Endometrium (tissue), 2 donors: Measurements from ENCODE around the gene CABLES2.

Experiments used
- FAIRE-seq: peaks from 2 replicates; lab custom pipeline; 2012; peaks lifted over from hg19 to GRCh38; lab: Jason Lieb, UNC
- donor health status: control.
- donor health status: control.

The CABLES2 gene

DNA sequence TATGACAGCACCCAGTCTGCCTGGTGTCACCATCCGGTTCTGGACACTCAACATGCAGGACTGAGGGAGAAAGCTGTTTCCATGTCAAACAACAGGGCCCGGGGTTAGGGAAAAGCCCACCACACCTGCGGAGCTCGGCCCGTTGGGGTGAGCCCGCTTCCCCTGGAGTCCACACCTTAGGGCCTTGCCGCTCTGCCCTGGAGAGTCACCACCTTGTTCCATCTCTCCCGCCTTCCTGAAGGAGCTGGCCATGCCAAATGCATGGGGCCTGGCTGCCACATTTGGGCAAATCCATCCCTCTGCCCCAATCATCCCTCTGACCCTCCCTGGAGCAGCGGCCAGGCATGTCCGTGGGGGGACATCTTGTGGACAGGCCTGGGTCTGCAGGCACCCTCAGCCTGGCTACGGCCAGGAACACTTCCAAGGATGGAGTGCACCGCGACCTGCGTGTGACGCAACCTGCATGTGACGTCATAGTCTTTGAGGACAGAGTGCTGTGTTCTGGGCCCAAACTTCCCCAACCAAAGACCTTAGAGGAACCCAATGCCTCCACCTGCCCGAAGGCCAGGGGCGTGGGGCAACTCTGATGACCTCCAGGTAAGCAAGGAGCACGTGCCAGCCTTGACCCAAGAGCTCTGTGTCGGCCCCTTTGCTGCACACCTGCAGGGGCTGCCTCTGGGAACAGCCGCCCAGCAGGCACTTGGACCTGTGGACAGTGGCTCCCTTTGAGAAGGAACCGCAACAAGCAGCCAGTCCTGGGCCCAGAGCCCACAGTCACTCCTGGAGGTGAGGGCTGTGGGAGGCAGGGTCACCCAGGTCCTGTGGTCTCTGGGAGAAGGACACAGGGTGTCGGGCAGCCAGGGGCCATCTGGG lies 1.7 kb downstream of the CABLES2 start:
- no peak for FAIRE-seq

DNA sequence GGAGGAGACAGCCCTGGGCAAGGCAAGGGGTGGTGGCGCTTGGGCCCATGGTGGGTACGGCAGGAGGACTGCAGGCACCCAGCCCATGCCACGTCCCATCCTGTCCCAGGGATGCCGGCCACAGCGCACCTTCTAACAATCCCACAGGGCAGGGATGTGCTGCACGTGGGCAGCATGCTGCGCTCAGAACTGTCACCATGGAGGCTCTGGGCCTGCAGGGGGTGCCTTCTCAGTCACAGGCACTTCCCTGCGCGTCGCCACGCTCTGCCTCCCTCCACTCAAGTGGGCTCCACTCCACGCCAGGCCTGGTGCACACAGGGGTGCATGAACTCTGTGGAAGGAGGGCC lies 2.4 kb downstream of the CABLES2 start:
- no peak for FAIRE-seq

DNA sequence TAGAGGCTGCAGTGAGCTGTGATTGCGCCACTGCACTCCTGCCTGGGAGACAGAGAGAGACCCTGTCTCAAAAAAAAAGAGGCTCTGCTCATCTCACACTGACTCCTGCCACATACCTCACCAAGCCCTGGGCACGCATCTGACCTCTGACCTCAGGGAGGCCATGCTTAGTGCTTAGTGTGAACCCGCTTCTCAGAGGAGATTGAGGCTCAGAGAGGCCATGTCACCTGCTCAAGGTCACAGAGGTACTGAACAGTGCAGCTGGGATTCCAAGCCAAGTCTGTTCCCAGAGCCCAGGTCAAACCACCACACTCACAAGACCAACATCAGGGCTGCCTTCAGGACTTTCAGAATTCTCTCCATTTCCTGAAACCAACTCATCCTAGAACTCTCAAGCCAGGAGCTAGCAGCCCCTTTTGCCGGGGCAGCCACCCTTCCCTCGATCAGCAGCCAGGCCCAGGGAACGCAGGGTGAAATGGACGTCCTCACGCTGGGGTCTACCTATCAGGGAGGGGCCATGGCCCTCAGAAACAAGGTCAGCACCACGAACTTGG lies 2.9 kb downstream of the CABLES2 start:
- no peak for FAIRE-seq

DNA sequence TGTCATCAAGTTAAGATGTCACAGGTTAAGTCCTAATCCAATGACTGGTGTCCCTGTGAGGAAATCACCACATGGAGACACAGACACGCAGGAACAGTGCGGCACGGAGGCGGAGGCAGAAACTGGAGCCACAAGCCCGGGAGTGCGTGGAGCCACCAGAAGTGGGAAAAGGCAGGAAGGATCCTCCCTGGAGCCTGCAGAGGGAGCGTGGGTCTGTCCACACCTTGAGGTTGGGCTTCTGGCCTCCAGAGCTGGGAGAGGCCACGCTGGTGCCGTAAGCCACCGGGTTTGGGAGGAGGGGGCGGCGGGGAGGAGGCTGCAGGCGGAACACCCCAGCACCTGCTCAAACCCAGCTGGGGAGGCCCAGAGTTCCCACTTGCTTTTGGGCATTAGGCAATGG lies 3.8 kb downstream of the CABLES2 start:
- no peak for FAIRE-seq

DNA sequence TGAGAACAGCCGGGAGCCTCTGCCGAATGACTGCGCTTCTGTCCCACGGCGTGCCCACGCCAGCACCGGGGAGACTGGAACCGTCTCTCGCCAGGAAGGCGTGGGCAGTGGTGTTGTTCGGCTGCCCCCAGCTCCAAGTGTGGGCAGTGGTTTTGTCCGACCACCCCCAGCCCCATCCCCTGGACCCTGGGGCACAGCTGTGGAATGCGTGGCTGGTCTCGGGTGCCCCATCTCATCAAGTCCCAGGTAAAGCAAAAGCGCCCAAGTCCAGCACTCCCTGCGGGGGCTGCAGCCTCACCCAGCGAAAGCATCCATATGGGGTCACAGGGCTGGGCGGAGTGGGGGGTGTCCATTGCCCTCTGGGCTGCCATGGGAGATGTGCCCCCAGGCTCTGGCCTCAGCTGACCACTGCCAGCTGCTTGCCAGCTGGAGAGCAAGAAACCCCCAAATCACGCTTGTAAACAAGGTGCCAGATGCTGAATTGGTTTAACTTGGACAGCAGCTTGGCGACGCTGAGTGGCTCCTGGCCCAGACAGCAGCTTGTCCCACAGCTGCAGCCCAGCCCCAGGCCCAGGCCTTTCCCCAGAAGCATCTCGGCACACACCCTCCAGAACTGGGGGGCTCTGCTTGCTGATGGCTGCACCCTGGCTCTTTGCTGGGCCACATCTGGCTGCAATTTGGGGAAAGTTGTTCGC lies 4.5 kb downstream of the CABLES2 start:
- FAIRE-seq, result no peak

DNA sequence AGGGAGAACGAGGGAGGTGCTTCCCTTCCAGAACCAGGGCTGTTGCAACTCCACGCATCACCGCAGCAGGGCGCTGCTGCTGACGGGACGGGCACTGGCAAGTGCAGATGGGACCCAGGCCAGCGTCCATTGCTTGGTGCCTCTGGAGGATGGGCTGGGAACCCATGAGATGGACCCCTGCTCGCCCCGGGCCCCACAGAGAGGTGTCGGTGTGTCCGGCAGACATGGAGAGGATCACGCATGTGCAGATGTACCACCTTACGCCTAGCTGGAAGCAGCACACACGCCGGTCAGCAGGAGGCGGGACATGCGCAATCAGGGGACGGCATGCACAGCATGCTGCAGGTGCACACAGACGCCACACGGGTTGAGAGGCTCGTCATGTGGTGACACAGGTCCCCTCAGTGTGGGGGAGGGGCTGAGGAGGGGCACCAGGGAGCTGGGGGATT lies 5.7 kb downstream of the CABLES2 start:
- FAIRE-seq, result no peak

DNA sequence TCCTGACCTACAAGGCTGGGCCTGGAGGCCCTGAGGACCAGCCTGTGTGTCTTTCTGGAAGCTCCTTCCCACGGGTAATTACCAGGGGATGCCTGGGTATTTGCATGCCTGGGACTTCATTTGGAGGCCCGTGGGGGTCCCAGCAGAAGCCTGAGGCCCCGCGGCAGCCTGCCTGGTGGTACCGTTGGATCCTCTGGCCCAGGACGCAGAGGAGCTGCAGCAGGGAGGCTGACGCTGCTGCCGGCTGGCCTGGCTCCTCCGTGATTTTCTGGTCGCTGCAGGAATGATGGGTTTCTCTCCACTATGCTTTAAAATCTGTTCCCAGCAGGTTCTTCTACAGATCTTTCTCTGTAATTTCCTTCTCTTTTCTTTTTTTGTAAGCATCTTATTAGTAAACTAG lies 6.5 kb downstream of the CABLES2 start:
- no peak for FAIRE-seq

DNA sequence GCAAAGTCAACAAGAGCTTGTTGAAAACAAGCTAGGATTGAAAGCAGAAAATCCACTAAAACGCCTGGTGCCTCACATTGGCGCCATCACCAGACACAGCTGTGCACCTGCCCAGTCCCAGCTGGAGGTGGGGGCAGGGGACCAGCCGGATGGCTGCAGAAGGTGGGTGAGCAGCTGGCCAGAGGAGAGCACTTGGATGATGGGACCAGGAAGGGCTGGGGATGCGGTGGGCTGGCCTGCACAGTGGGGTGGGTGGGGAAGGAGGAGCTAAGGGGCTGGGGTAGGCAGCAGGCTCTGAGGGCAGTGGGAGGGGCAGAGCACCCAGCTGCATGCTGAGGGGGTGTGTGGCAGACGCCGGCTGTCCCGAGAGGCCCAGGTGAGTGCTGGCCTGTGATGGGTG lies 7.1 kb downstream of the CABLES2 start:
- FAIRE-seq, result no peak

DNA sequence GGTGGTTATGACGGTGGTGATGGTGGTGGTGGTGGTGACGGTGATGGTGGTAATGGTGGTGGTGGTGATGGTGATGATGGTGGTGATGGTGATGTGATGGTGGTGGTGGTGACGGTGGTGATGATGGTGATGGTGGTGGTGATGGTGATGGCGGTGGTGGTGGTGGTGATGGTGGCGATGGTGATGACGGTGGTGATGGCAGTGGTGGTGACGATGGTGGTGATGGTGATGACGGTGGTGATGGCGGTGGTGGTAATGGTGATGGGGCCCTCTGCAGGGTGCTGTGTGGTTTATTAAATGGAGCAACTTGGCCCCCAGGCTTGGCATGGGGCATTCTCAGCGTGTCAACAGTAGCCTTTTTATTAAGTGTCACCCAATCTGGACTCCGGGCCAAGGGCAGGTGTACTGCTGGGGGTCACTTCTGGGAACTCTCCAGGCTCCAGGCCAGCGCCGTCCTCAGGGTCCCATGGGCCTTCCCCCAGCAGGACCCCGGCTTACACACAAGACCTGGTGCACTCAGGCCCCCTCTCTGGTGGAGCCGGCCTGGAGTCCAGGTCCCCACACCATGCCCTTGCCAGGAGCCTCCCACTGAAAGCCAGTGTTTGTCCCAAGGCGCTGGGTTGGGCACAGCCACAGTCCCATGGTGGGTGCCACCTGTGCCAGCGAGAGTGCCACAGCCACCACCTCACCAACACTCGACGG lies 8.8 kb downstream of the CABLES2 start:
- FAIRE-seq, result no peak

DNA sequence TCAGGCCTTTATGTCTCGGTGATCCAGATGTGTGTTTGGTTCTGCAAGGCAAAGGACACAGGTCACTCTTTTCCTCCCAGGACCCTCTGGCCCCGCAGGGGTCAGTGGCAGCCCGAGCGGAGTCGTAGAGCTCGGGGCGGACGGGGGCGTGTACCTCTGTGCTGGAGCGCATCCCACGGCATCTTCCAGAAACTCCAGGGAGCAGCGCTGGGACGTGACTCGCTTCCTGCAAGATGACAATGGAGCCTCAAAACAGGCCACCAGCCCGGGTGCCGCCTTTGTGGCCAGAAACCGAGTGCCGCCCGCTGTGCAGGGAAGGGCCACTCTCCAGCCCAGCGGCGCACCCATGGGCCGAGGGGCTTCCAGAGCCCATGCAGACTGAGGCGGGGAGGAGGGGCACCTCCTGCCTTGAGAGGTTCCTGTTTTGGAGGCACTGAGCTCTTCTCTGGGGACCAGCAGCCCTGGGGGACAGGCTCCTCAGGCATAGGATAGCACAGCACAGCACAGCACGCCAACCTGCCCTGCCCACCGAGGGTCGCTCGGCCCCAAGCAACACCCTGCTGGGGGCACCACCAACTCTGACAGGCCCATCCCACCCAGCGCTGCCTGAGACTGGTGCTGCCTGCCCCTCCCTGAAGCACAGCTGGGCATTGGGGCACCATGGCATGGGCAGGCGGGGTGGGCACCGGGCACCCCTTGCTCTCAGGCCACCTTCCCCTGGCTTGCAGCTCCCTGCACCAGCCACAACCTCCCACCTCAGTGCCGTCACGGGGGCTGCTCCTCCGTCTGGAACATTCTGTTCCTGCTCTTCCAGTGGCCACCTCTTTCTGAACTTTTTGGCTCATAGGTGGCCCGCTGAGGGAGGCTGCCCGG lies 10.5 kb downstream of the CABLES2 start:
- no peak for FAIRE-seq

DNA sequence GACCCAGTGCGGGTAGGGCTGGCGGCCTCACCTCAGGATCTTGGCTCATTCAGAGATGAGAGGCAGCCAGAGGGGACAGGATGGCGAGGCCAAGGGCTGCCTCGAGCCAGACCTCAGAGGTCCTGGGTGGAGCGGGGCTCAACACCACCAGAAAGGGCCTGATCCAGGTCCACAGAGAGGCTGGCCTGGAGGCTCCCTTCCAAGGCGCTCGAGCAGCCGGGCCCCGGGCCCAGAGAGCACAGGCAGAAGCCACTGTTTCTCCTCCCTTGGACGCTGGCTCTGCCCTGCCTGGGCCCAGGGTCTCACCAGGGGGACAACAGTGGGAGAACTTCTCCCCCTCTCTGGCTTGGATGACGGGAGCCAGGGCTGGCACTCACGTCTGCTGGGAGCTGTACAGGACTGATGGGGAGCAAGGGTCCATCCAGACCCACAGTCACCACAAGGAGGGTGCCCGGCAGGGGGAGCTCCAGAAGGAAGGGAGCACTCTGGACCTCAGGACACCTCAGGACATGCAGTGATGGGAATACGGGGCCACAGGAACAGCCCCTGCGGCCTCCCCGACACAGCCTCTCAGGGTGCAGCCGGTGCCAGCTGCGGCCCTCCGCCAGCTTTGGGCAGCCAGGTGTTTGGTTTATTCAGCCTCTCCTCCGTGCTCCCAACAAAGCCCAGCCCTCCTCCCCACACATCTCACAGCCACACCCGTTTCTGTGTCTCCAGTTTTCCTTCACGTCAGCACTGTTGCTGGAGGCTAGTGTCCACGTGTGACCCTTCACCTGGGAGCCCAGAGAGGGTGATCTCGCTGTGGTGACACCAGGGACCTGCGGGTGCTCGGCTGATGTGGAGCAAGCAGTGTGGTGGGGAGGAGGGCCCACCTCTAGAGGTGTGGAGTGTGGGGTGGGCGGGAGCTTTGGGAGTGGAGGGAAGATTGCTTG lies 11.5 kb downstream of the CABLES2 start:
- no peak for FAIRE-seq

DNA sequence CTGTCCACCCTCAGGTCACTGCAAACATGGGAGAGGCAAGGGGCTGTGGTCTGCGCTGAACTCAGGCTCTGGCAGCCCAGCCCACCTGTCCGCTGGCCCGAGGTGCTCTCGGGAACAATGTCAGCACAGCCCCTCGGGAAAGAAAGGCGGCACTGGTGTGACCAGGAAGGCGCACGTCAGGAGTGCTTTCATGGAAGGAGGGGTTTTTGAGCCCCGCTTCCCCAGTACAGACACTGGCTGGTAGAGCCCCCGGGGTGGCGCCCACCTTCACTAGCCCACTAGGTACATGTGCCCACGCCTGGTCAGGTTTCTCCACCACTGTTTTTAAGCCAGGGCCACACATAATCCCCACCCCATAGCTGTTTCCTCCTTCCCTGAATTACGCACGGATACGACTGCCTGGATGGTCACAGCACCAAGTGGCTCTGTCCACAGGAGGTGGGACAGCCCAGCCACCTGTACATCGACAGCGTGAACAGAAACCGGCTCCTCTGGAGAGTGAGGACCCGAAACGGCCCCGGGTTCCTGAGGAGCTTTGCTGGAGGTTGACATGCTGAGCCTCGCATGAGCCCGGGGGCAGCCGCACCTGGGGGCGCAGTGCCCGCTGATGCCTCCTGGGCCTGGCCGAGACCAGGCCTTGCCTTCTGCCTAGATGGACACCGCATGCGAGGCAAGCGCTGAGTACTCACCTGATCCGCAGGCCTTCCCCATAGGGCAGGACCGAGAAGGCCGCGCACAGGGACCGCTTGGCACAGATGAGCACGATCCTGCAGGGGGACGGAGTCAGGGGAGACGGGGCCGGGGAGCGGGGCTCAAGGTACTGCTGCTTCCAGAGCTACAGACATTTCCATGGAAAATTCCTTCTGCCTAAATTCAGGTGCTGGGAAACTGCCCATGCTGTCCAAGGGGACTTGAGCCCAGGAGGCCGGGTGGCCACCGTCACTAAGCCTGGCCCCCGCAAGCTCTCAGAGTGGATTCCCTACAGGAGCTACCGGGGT lies 12.5 kb downstream of the CABLES2 start:
- no peak for FAIRE-seq

DNA sequence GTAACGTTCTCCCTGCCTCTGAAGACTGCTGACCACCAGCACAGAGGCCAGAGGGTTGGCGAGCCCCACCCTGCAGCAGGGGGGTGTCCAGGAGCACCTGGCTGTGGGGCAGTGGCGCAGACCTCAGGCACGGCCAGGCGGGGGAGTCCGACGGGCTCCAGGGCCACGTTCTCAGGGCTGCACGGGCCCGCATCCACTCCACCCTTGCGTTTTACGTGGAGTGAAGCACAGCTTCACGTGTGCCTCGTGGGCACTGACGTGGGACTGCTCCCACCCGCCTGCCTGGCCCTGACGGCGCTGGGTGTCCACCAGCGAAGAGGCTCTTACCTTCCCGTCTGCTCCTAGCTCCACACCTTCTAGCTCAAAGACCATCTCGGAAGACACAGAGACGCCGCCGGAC lies 13.3 kb downstream of the CABLES2 start:
- no peak for FAIRE-seq

DNA sequence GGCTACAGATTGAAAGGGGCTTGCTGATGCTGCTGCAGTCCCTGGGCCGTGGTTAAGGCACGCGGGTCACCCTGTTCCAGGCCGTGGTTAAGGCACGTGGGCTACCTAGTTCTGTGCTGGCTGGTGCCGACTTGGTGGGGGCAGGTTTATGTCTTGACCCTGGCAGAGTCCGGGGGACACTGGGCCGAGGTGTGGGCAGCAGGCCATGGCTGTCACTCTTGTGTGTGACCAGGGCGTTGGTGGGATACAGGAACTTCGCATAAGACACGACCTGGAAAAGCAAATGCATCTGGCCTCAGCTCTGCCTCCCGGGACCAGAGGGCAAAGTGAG lies 13.8 kb downstream of the CABLES2 start:
- no peak for FAIRE-seq

DNA sequence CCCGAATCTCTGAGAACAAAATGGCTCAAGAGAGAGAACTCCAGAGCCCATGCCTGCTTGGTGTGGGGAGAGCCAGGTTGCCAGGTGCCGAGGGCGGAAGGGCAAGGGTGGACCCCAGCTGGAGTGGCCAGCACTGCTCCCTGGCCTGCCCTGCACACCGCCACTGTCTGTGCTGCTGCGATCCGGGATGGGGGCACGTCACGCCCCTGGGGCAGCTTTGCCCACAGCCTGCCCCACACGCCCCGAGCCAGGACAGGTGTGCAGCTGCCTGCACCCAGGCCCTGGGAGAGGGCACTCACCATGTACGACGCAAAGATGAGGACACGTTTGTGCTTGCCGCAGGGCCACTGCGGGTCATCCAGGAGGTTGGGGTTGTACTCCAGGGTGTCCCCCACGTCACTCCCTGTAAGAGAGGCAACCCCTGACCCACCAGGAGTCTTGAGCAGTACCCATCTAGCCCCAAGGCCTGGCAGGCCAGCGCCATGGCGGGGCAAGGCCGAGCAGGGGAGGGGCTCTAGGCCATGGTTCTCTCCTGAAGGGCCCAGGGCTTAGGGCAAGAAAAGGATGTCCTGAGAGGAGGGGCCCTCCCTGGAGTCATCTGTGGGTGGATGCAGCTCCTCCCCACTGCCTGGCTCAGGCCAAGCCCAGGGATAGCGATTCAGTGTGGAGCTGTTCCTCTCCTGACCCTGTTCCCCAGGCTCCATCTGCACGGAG lies 14.3 kb downstream of the CABLES2 start:
- no peak for FAIRE-seq

DNA sequence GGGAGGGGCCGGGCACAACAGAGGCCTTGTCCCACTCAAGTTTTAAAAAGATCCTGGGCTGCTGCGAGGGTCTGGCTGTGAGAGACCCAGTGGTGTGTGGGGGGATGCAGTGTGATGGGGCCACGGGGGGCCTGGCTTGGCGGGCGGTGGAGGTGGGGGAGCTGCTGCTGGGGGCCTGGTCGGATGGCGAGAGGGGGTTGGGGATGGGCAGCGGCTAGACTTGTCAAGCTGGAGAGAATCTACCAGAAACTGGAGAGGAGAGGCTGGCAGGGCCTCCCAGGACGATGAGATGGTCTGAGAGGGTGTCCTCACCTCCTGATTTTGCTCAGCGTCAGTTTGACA lies 15.0 kb downstream of the CABLES2 start:
- FAIRE-seq, result no peak

DNA sequence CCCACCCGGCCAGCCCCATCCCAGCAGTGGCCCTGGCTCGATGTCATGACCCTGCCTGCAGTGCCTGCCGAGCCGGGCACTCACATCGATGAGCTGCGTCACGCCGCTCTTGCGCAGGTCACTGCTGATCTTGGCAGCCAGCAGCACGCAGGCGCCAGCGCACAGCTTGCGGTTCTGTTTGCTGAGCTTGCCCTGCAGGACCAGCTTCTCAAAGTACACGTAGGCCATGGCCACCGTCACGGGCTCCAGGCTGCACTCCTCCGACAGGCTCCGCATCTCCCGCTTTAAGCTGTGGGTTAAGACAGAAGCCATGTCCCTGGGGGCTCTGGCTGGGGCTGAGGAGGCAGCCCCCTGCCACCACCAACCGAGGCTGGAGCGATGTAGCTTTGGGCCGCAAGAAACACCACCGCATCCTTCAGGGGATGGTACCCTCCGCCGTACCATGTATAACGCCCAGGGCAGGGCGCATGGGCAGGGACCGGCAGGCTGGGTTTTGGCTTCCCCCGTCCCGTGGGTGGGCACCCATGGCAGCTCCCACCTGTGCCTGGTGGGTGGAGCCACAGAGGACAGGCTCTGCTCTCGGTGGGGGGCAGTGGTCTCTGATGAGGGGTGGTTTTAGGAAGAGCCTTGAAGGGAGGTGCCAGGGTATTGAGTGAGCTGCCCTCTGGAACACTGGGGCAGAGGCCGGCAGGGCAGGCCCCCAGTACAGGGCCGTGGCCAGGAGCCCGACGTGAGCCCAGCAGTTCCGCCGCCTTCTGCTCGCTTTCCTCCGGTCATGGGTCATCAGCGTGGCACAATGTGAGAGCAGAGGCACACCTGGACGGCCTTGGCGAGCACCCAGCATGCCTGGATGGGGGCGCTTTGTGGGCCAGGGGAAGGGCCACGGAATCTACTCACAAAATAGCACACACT lies 15.7 kb downstream of the CABLES2 start:
- FAIRE-seq, result no peak
